GM12892 (cell line): ENCODE data around the gene CNPY1.

ENCODE experiments used
- DNase-seq: peaks from one replicate; pipeline ENCODE4 v3.0.0; 2011; ENCODE audit not compliant: insufficient read length
- FAIRE-seq: peaks from 2 replicates; lab custom pipeline; 2011; peaks lifted over from hg19 to GRCh38; lab: Jason Lieb, UNC
- POLR2A ChIP-seq: IDR thresholded peaks from 2 replicates; pipeline ENCODE4 v1.6.1; 2011; ENCODE audit warnings: low read depth, low read length, control low read depth
- POLR2AphosphoS5 ChIP-seq: IDR thresholded peaks from 2 replicates; pipeline ENCODE4 v1.6.1; 2011; ENCODE audit warnings: low read depth, low read length, control low read depth
- TAF1 ChIP-seq: IDR thresholded peaks from 2 replicates; pipeline ENCODE4 v1.6.1; 2011; ENCODE audit warnings: low read depth, mild to moderate bottlenecking, control low read depth, low read length, borderline replicate concordance

The CNPY1 gene

GRCh38 chr7:155562106-155562505 lies 15.7 kb upstream of the CNPY1 start:
- DNase-seq = no peak
- no peak for FAIRE-seq
- TF ChIP-seq POLR2AphosphoS5 (no peak), POLR2A (no peak), TAF1 (no peak)

- TF ChIP-seq TAF1 (no peak), POLR2A (no peak), POLR2AphosphoS5 (no peak)
- DNase-seq (no peak), FAIRE-seq (no peak)
Measured at GRCh38 chr7:155560982-155561686, 14.8 kb upstream of the CNPY1 start.

- DNase-seq = no peak
- TF ChIP-seq POLR2A (no peak), TAF1 (no peak), POLR2AphosphoS5 (no peak)
- no peak for FAIRE-seq
Measured at GRCh38 chr7:155560196-155560885, 14.0 kb upstream of the CNPY1 start.

DNA sequence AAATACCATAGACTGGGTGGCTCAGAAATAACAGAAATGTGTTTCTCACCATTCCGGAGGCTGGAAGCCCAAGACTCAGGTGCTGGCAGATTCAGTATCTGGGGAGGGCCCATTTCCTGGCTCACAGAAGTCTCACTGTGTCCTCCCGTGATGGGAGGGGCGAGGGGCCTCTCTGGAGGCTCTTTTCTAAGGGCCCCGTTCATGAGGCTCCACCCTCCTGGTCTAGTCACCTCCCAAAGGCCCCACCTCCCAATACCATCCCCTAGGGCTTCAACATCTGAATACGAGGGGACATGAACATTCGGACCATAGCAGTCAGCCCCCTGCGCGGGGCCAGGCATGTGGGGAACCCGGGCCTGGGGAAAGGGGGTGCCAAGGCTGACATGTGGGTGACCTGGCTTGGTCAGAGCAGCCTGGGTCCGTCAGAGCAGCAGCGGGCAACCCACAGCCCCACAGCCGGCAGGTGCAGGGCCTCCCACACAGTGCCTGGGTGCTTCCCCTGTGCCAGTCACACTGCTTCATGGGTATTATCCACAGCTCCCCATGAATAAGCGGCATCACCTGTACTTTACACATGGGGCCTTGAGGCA lies 13.3 kb upstream of the CNPY1 start:
- DNase-seq (no peak), FAIRE-seq (no peak)
- TF ChIP-seq POLR2AphosphoS5 = no peak
- TF ChIP-seq POLR2A = no peak
- no peak for TF ChIP-seq TAF1

DNA sequence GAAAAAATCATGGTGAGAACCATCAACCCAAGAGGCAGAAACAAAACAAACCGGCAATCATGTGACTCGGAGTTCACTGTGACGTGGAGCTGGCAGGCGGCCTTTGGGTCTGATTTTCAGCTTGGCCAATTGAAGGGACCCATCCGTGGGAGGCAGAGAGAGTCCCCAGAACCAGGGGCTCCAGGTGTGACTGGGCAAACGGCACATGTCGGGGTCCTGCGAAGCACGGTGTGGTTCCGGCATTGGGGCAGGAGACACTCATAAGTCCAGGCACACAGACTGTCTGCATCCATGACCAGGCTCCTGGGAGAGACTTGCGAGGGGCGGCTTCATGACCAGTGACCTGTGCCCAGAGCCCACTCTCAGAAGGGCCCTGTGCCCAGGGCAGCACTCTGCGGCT lies 12.6 kb upstream of the CNPY1 start:
- TF ChIP-seq POLR2AphosphoS5 (no peak), TAF1 (no peak), POLR2A (no peak)
- FAIRE-seq (no peak), DNase-seq (no peak)

GRCh38 chr7:155558351-155558750 lies 12.0 kb upstream of the CNPY1 start:
- TF ChIP-seq POLR2AphosphoS5 (no peak), TAF1 (no peak), POLR2A (no peak)
- FAIRE-seq = no peak

GRCh38 chr7:155557778-155558177 lies 11.4 kb upstream of the CNPY1 start:
- FAIRE-seq (no peak), DNase-seq (no peak)
- TF ChIP-seq TAF1 (no peak), POLR2AphosphoS5 (no peak), POLR2A (no peak)

More at GRCh38 chr7:155558351-155558750, 12.0 kb upstream of the CNPY1 start:
- no peak for DNase-seq

DNA sequence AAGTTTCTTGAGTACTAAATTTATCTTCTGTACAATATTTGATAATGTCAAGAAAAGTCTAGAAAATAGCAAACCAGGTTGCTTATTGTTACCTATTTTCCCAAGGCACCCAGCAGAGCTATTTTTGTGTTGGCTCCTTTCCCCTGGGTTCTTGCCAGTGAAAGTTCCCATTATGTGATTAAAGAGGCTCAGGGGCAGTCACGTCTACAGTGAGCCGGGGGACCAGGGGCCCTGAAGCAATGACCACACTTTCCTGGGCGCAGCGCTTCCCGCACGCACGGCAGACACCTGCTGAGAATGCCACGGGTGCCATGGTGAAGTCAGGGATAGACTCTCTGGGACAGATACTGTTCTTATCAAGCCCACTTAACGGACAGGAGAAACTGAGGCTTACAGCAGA lies 10.4 kb upstream of the CNPY1 start:
- no peak for TF ChIP-seq TAF1
- TF ChIP-seq POLR2A = no peak
- no peak for TF ChIP-seq POLR2AphosphoS5
- DNase-seq = no peak
- FAIRE-seq = no peak

GRCh38 chr7:155555116-155555695 lies 8.8 kb upstream of the CNPY1 start:
- no peak for TF ChIP-seq POLR2A
- no peak for TF ChIP-seq POLR2AphosphoS5
- TF ChIP-seq TAF1 = no peak
- FAIRE-seq (no peak), DNase-seq (no peak)

GRCh38 chr7:155553871-155554270 lies 7.5 kb upstream of the CNPY1 start:
- FAIRE-seq (no peak), DNase-seq (no peak)
- TF ChIP-seq POLR2AphosphoS5 (no peak), TAF1 (no peak), POLR2A (no peak)
